SK-N-SH treated with all-trans-retinoic acid at 6 μM for 48 hours (cell line): ENCODE measurements around the gene FBXL17.

Experiments used
- ATAC-seq: fragments of 200-7000 bp; cut with Tn5 transposase; 3 replicates; pipeline ENCODE4 v1.9.1; 2020; ENCODE audit warnings: mild to moderate bottlenecking, moderate library complexity
- ARNTL ChIP-seq: fragments of 450-650 bp; formaldehyde crosslinking; IDR thresholded peaks from 2 replicates; pipeline ENCODE4 v1.5.0; 2020; ENCODE audit warnings: low read depth, mild to moderate bottlenecking, moderate library complexity, borderline replicate concordance
- CREB5 ChIP-seq: fragments of 250-450 bp; sonication (Bioruptor Pico); IDR thresholded peaks from 2 replicates; pipeline ENCODE4 v1.5.1; 2020; ENCODE audit warnings: low read depth, mild to moderate bottlenecking, moderate library complexity
- CSDC2 ChIP-seq: fragments of 250-450 bp; sonication (Bioruptor Pico); IDR thresholded peaks from 2 replicates; pipeline ENCODE4 v1.5.0; 2020; ENCODE audit warnings: mild to moderate bottlenecking, moderate library complexity
- CSRNP3 ChIP-seq: fragments of 250-450 bp; sonication (Bioruptor Pico); IDR thresholded peaks from 2 replicates; pipeline ENCODE4 v1.5.1; 2021; ENCODE audit warnings: mild to moderate bottlenecking, moderate library complexity
- ESRRG ChIP-seq: fragments of 250-450 bp; sonication (Bioruptor Pico); IDR thresholded peaks from 2 replicates; pipeline ENCODE4 v1.6.1; 2021; ENCODE audit warnings: mild to moderate bottlenecking
- ISL1 ChIP-seq: fragments of 250-450 bp; sonication (Bioruptor Pico); IDR thresholded peaks from 2 replicates; pipeline ENCODE4 v2.1.2; 2022; ENCODE audit warnings: mild to moderate bottlenecking, moderate library complexity
- OSR1 ChIP-seq: fragments of 250-450 bp; sonication (Bioruptor Pico); IDR thresholded peaks from 2 replicates; pipeline ENCODE4 v1.8.0; 2022; ENCODE audit warnings: moderate library complexity, mild to moderate bottlenecking, inconsistent platforms
- PATZ1 ChIP-seq: fragments of 250-450 bp; sonication (Bioruptor Pico); IDR thresholded peaks from 2 replicates; pipeline ENCODE4 v1.8.0; 2020; ENCODE audit warnings: mild to moderate bottlenecking, moderate library complexity, borderline replicate concordance
- POU6F1 ChIP-seq: fragments of 250-450 bp; sonication (Bioruptor Pico); IDR thresholded peaks from 2 replicates; pipeline ENCODE4 v1.8.0; 2021; ENCODE audit warnings: low read depth, mild to moderate bottlenecking, moderate library complexity, borderline replicate concordance
- PPARA ChIP-seq: fragments of 250-450 bp; sonication (Bioruptor Pico); IDR thresholded peaks from 2 replicates; pipeline ENCODE4 v1.5.0; 2020; ENCODE audit warnings: mild to moderate bottlenecking, borderline replicate concordance
- SNAI2 ChIP-seq: fragments of 250-450 bp; sonication (Bioruptor Pico); IDR thresholded peaks from 2 replicates; pipeline ENCODE4 v1.5.0; 2020; ENCODE audit warnings: mild to moderate bottlenecking, moderate library complexity
- TOX ChIP-seq: fragments of 250-450 bp; sonication (Bioruptor Pico); IDR thresholded peaks from 2 replicates; pipeline ENCODE4 v1.8.0; 2021; ENCODE audit warnings: mild to moderate bottlenecking, moderate library complexity, borderline replicate concordance
- TSHZ2 ChIP-seq: fragments of 250-450 bp; sonication (Bioruptor Pico); IDR thresholded peaks from 2 replicates; pipeline ENCODE4 v1.5.0; 2020; ENCODE audit warnings: mild to moderate bottlenecking, moderate library complexity
- ZC3H10 ChIP-seq: fragments of 250-450 bp; sonication (Bioruptor Pico); IDR thresholded peaks from 2 replicates; pipeline ENCODE4 v1.5.1; 2021; ENCODE audit warnings: mild to moderate bottlenecking, moderate library complexity
- ZFP3 ChIP-seq: fragments of 250-450 bp; sonication (Bioruptor Pico); IDR thresholded peaks from 2 replicates; pipeline ENCODE4 v1.5.0; 2020; ENCODE audit warnings: mild to moderate bottlenecking, moderate library complexity
- ZFP30 ChIP-seq: fragments of 450-650 bp; formaldehyde crosslinking; IDR thresholded peaks from 2 replicates; pipeline ENCODE4 v1.5.0; 2022; ENCODE audit warnings: mild to moderate bottlenecking, moderate library complexity
- ZNF8 ChIP-seq: fragments of 450-650 bp; formaldehyde crosslinking; IDR thresholded peaks from 2 replicates; pipeline ENCODE4 v1.5.0; 2020; ENCODE audit warnings: mild to moderate bottlenecking, moderate library complexity

The FBXL17 gene

GRCh38 chr5:107832746-107833145 is 549.2 kb downstream of the FBXL17 start (continued):
- TF ChIP-seq TSHZ2 (CRISPR knock-in tag) (no peak), SNAI2 (CRISPR knock-in tag) (no peak), ZNF8 (CRISPR knock-in tag) (no peak), PATZ1 (no peak), ZFP30 (no peak), ESRRG (CRISPR knock-in tag) (no peak), CREB5 (no peak), ZC3H10 (CRISPR knock-in tag) (no peak)

GRCh38 chr5:107831612-107832395 is 550.1 kb downstream of the FBXL17 start:
- no peak for ATAC-seq
- TF ChIP-seq OSR1 (CRISPR knock-in tag) = no peak
- no peak for TF ChIP-seq CREB5
- no peak for TF ChIP-seq TOX (CRISPR knock-in tag)
- no peak for TF ChIP-seq TSHZ2 (CRISPR knock-in tag)
- TF ChIP-seq CSDC2 (CRISPR knock-in tag) = no peak
- no peak for TF ChIP-seq PPARA (CRISPR knock-in tag)
- no peak for TF ChIP-seq ARNTL (CRISPR knock-in tag)
- no peak for TF ChIP-seq ISL1 (CRISPR knock-in tag)
- no peak for TF ChIP-seq ZNF8 (CRISPR knock-in tag)
- TF ChIP-seq POU6F1 (CRISPR knock-in tag) = no peak
- TF ChIP-seq ESRRG (CRISPR knock-in tag) = no peak
- TF ChIP-seq ZFP3 (CRISPR knock-in tag) = no peak
- no peak for TF ChIP-seq CSRNP3
- TF ChIP-seq ZFP30 = no peak
